SIG-M5 treated with dmso at 0.1 percent for 504 hours (cell line): Measurements from ENCODE around the gene P2RX1.

Experiments
- DNase-seq: peaks from one replicate; lab custom pipeline; 2025; ENCODE audit not compliant: unreplicated experiment; lab: John Stamatoyannopoulos, UW

The P2RX1 gene

DNA sequence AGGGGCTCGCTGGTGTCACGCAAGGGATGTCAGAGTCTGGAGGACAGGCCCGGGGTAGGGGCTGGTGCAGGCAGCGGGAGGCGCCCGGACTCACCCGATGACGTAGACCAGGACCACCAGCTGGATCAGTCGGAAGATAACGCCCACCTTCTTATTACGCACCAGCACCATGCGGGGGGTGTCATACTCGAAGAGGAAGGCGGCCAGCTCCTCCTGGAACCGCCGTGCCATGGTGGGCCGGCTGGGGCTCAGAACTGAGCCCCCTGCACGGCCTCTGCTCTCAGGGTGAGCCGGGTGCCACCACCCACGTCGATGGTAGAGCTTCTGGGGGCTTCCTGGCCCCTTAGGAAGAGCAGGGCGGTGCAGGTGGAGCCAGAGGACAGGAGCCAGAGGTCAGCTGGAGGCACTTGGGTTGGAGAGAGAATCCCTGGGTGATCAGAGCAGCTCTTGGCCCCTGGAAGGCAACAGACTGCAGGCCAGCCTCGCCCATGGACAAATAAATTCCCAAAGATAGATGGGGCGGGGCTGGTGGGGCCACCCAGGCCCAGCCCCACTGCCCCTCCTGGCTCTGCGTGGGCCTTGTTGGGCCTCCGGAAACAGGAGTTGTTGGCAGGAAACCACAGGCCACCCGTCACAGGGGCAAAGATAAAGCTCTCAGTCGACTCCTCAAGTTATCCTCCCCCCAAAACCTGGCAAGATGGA is at the start of gene P2RX1:
Gene P2RX1 (minus strand): TSS at position 471 of the 702 bp plus-strand sequence. CDS start 240 bp downstream, at position 231.
- DNase-seq = peak; percentile 91

DNA sequence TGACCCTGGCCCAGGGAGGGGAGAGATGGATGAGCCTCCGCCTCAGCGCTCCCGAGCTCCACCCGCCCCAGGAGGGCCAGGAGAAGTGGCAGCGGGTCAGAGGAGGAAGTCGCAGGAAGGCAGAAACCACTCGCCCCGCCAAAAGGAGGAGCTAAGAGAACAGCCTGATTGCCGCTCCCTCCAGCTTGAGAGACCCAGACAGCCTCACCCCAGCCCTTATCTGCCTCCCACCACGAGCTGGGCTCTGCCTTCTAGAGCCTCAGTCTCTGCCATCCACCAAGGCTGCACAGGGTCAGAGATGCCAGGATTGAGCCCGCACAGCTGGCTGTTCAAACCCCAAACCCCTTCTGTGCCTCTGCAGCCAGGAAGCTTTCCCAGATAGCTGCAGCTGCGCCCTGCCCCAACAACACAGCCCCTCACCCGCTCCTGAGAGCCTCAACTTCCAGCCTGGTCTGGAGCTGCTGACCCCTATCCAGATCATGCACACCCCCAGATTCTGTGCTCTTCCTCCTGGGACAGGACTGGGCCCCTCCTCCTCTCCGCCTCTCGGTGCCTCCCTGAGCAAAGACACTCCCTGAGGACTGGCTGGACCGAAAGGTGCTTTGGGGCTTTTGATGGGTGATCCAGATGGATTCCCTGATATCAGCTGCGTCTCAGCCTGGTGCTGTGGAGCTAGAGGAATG is 49.0 kb upstream of the P2RX1 start:
- DNase-seq = peak; percentile 91

DNA sequence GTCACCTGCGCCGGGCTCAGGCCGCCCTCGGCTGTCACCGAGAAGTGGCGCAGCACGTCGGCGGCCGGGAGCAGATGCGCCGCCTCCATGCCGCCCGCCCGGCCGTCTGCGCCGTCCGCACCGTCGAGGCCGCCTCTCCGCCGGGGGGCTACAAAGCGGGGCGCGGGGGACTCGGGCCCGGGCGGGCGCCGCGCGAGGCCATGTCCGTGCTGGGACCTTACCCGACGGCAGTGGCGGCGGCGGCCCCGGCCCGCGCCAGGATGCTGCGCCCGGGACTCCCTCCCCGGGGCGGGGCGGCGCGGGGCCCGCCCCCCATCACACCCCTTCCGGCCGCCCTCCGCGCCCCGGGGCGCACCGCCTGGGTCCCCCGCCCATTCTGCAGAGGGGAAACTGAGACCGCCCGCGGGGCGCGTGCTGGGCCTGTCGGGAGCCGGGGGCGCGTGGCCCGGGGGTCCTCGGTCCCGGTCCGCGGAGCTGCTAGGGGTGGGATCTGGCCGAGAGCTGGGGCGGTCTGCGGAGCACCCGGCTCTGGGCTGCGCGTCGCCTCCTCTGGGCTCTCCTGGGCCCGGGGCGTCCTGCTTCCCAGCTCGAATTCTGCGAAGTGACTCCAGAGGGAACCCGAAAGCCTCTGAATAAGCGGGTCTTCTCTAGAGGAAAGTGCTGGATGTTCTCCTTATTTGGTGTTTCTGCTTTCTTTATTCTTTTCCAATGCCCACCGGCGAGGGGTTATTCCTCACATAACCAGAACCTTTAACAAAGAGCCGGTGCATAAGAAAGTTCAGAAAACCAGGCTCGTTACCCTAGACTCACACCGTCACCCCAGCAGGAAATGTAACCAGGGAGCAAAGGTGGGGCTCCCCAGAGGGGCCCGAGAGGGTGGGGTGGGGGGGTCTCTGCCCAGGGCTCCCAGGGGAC is 48.2 kb upstream of the P2RX1 start, which contains the start of gene ATP2A3:
Gene ATP2A3 (minus strand): TSS at position 235 of the 915 bp plus-strand sequence. CDS start 146 bp downstream, at position 89.
- peak; percentile 62 for DNase-seq

DNA sequence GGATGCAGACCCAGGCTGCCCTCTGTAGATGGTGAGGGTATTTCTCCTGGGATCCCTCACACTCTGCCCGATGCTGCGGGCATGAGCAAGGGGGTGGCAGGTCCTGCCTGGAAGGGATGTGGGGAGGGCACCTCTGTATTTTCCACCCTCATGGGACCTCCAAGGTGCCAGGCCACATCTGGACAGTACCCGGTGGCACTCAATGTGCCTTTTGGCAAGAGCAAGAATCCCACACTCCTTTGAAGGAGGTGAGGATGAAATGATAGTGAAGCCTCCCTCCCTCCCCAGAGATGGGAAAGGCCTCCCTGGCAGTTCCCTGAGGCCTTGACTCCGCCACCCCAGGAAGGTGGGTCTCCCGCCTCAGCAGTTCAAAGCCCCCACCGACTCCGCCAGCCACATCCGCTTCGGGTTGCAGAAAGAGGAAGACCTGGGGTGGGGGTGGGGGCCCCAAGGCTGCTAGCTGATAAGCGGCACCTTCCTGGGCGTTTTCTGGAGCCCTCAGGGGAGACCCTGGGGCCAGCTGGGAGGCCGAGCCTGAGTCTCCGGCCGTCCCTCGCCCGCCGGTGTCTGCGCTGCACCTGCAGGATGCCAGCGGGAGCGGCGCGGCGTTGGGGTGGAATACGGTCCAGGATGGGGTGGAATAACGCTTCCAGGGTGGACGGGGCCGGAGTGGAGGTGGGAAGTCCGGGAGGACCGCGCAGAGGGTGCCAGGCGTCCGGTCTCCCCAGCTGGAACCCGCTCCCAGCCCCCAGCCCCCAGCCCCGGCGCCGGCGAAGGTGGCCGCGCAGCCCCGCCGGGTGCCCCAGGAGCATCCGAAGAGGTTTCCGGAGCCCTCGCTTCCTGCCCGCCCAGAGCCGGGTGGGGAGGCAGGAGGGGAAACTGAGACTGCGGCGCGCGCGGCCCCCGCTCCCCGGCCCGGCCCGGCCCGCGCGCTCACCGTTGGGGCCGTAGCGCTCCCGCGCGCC is 47.3 kb upstream of the P2RX1 start:
- DNase-seq = peak; percentile 80

DNA sequence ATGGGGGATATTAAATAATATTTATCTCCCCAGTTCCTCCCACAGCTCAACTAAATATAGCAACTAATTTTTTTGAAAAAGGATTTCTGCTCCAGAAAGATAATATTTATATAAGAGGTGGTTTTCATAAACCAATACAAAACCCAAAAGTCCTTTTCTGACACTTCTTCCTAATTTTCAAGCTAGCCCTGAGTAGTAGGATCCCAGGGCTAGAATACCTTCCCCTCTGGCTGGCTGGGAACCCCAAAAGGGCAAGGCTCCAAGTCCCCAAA is 46.6 kb upstream of the P2RX1 start:
- DNase-seq = no peak

DNA sequence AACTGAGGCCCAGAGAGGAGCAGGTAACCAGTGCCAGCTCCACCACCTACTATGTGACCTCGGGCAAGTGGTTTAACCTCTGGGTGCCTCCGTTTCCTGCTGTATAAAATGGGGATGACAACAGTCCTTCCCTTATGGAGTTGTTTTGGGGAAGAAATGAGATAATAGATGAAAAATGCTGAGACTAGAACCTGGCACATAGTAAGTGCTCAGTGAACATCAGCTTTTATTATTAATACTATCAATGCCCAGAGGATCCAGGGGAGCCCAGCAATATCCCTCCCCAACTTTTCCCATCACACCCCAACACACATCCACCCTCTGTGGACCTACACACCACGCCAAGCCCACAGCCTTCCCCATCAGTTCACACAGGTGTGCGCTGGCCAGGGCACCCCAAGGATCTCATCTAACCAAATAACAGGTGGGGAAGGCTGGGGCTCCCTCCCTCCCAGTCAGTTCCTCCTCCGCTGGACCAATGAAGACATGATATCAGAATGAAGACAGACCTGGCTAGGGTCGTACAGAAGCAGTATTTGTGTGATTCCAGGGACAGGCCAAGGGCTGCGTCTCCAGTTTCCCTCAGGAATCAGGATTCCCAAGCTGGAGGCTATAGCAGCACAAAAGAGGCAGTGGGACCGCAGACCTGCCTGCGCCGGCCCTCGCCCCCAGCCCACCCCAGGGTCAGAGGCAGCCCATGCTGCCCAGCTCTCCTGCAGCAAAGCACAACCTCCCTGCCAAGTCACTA is 46.1 kb upstream of the P2RX1 start:
- no peak for DNase-seq

DNA sequence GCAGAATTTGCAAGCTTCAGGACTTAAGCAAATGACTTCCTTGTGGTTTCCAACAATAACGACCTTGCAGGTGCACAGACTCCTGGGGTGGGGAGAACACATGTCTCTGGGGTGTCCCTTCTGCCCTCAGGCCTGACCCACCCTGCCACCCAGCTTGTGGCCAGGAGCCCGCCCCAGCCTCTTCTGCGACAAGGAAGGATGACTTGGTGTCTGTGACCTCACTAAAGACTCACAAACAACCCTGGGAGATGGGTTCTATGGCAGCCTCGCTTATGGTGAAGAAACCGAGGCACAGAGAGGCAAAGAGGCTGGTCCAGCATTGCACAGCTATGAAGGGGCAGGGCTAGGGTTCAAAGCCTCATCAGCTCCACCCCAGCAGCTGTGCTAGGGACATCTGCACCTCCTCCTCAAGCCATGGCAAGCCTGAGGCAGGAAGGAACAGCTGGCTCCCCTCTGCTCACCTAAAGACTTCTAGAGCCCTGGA is 45.3 kb upstream of the P2RX1 start:
- no peak for DNase-seq

DNA sequence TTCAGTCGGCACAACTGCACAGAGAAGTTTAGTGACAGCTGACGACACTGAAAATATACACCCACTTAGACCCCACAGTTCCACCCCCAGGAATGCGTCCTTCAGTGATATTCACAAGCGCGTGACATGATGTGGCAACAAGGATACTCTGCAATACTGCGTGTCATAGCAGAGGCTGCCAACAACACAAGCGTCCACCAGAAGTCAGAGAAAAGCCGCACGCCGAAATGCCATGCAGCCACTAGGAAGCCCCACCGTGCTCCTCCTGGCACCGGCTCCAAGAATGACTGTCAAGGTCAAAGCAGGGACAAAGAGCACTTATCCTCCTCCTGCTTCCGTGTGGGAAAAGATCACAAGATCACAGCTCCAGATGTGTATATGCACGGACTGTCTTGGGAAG is 44.5 kb upstream of the P2RX1 start:
- DNase-seq = peak; percentile 19

DNA sequence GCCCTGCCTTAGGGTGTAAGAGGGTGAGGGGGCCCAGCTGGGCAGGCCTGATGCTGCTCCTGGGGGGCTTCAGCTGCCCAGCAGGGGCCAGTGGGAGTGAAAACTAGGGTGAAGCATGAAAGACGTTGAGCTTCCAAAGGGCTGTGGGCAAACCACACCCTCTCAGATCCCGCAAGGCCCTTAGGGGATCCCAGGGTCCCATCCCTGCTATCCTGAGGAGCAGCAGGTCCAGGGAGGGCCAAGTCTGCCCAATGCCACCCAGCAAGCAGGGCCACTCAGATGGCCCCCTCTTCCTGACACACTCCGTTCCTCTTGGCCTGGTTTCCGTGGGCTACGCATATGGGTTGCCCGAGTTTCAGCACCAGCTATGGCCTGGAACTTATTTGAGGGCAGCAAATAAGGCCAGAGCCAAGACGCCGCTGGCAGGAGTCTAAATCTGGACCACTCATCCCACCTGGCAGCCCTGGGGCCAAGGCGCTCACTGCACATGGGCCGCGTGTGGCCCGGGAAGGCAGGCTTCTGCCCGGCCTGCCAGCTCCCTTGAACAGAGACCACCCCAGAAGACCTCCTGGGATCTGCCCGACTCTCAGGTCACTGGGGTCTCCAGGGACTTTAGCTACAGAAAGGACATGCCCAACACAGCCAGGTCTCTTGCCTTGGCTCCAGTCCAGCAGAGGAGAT is 43.8 kb upstream of the P2RX1 start:
- no peak for DNase-seq

DNA sequence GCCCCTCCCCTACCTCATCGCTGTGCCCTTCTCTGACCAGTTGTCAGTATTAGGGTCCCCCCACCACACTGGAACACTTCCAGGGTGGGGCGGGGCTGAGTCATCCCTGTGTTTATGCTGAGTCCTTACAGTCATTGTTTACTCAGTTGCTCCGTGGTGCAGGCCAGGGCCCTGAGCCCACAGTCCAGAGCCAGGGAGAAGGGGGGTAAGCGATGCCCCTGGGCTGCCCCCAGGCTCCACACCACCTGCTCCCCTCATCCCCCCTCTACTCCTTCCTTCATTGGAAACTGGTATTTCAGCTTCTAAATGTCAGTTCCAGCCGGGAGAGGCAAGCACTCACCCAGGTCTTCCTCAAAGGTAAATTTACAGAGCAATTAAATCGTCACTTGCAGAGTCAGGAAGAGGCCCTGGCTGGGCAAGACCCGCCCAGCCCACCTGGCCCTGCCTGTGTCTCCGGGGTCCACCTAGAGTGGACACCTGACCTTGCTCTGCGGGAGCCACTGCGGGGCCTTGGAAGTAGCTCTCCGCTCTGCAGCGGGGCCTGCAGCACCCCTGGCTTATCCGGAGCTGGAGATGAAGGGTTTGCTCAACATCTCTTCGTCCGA is 43.1 kb upstream of the P2RX1 start:
- DNase-seq = peak; percentile 57

DNA sequence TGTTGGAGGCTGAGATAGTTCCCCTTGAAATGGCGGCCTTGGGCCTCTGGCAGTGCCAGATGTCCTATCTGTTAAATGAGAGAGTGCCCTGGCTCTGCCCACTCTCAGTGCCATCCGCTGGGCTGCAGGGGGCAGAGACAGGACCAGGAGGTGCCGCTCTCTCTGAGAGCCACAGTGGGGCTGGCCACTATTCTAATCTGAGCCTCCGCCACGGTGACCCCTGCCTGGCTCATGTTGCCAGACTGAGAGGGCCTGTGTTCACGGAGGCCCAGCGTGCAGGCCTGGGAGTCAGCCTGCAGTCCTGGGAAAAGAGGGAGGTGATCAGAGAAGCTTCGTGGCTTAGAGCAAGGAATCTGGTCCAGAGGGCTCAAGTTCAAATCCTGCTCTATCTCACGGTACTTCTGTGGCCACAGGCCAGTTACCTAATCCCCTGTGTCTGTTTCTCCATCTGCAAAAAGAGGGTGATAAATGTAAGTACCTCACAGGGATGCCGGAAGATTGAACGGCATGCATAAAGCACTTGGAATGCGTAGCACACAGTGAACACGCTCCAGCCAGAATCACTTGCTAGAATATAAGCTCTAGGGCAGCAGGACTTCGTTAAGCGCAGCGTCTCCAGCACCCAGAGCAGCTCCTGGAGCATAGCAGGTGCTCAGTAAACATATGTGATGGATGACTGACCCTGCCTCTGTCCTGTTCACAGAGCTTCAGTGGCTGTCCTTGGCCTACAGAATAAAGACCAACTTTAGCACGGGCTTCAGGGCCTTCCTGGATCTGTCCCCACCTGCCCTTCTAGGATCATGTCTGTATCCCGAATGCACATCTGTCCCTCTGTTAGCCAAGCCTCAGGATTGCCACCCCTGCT is 41.7 kb upstream of the P2RX1 start:
- DNase-seq = no peak

DNA sequence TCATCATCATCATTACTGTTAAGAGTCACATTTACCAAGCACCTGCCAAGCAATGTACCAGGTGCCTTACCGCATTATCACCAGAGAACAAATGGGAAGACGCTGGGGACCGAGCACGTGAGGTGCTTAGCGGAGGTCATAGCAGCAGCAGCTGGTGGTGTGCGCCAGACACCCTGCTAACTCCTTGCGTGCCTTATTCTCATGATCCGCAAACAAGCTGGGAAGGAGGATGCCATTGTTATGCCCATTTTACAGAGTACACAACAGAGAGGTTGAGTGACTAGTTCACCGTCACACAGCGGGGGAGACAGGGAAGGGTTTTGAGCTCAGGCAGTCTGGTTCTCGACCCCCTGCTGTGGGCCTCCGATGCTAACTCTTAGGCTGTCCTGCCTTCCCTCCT is 40.7 kb upstream of the P2RX1 start:
- no peak for DNase-seq

DNA sequence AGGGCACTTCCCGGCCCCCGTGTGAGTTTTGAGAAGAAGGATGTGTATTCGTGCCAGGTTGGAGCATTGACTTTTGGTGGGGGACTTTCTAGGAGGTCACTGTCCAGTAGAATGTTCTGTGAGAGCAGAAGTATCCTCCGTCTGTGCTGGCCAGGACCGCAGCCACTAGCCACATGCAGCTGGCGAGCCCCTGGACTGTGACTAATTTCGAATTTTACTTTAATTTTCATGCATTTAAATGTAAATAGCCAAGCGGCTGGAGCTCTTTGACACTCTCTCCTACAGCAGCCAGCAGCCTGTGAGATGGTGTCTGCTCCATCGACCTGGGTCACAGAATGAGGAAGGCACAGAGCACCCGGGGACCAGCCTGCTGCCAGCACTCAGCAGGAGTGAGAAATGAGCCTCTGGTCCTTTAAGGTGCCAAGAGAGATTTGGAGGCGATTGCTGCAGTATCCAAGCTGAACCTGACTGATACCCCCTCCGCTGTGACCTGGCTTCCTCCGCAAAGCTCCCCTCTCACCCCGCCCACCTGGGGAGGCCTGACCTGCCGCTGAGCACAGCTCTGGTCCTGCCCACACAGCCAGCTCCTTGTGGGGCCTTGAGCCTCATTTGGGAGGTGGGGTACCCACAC is 40.2 kb upstream of the P2RX1 start:
- DNase-seq = no peak

DNA sequence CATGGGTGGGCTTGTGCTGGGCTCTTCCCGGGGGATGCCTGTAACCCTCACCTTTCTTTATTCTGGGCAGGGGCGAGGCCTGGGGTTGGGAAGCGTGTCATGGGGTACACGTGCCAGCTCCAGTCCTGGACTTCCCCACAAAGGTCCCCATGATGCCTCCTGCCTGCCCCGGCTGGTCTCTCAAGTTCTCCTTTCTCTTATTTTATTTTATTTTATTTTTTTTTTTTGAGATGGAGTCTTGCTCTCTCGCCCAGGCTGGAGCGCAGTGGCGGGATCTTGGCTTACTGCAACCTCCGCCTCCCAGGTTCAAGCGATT is 39.4 kb upstream of the P2RX1 start:
- DNase-seq = no peak

DNA sequence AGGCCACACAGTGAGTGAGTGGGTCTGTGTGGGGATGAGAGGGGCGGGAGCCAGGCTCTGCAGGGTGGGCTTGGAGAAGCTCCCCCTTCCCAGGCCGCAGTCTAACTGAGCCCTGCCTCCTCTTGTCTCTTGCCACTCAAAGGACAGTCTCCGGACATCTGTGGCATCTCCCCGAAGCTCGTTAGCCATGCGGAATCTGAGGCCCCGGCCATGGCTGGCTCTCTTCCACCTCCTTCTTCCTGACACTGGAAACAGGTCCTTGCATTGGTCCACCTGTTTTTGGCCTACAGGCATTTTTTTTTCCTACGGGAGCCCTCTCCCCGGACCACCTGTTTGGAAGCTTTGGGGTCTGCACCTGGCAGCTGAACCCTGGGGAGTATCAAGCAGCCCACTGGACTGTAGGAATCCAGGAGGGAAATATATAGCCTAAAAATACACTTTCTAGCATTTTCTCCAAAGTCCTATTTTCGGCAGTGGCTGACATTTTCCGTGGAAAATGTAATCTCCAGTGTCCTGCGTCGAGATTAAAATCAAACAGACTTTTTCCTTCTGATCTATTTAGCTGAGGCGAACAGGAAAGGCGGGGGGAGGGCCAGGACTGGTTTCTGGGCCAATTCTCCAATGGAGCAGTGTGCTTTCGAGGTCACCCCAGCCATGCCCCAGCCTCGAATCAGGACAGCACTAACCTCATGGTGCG is 38.9 kb upstream of the P2RX1 start:
- no peak for DNase-seq

DNA sequence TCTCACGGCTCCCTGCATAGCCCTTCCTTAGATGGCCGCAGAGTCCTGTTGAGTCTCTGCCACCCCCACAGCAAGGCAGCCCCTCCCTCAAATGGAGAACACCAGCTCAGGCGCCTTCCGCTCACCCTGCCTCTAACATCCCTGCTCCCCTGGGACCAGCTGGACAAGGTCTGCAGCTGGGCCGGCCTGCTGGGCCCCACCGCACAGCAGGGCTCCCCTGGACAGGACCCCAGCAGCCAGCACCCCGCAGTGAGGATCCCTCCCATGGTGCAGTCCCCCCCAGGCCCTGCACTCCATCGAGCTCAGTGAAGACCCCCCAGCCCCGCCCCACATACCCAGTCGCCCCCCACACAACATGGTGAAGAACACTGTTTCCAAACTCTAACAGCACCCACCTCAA is 37.8 kb upstream of the P2RX1 start:
- no peak for DNase-seq

DNA sequence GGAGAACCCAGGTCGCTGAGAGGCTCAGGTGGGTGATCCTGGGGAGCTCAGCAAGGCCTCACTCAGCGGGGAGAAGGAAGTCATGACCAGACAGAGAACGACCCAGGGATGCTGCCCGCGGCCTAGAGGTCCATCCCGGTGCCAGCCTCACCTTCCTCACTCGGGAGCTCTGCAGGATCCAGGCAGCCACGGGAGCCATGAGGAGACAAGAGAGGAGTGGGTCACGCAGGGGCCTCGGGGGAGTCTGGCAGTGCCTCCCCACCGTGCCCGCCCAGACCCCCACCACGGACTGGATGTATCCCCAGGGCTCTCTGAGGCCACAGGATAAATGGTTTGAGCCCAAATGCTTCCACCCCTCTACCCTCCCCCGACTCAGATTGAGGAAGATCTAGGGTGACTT is 37.3 kb upstream of the P2RX1 start:
- DNase-seq = no peak
